Choroid plexus epithelial cell (primary cell): Measurements from ENCODE around the gene SLC38A2.
A peak's percentile ranks its signal among the peaks of the same experiment; 100 is the strongest.

Experiments used
- DNase-seq: peaks from one replicate; pipeline ENCODE4 v3.0.0-alpha.2; 2010; ENCODE audit warnings: low read depth
- H3K4me3 ChIP-seq: 2 replicates; pipeline ENCODE4 v1.5.1; 2011; ENCODE audit warnings: low read depth, mild to moderate bottlenecking, control low read depth, low read length, moderate library complexity
- TF ChIP-seq, protein P1 (sequence below): conservative IDR thresholded peaks from 2 replicates; pipeline ENCODE4 v1.5.1; 2011; ENCODE audit warnings: low read depth, mild to moderate bottlenecking, control low read depth, inconsistent platforms, low read length, moderate library complexity

Gene SLC38A2

DNA sequence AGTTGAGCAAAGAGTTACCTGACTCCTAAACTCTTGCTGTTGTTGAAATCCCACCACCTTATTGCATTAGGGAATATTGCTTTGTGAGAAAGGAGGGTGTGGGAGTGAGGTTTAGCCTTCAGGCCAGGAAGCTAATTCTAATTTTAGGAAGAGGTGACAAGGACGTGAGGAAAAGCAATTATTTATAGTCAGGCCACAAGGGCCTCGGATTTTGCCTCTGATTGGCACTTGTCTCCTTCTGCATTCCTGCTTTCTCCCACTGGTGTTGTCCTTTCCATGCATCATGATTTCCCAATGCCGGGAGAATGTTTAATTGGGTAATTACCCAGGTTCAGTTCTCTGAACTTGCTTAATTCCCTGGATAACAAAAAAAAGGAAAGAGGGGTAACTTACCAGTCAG is 37.9 kb upstream of the SLC38A2 start:
- TF ChIP-seq, protein P1, sequence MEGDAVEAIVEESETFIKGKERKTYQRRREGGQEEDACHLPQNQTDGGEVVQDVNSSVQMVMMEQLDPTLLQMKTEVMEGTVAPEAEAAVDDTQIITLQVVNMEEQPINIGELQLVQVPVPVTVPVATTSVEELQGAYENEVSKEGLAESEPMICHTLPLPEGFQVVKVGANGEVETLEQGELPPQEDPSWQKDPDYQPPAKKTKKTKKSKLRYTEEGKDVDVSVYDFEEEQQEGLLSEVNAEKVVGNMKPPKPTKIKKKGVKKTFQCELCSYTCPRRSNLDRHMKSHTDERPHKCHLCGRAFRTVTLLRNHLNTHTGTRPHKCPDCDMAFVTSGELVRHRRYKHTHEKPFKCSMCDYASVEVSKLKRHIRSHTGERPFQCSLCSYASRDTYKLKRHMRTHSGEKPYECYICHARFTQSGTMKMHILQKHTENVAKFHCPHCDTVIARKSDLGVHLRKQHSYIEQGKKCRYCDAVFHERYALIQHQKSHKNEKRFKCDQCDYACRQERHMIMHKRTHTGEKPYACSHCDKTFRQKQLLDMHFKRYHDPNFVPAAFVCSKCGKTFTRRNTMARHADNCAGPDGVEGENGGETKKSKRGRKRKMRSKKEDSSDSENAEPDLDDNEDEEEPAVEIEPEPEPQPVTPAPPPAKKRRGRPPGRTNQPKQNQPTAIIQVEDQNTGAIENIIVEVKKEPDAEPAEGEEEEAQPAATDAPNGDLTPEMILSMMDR, result no peak

DNA sequence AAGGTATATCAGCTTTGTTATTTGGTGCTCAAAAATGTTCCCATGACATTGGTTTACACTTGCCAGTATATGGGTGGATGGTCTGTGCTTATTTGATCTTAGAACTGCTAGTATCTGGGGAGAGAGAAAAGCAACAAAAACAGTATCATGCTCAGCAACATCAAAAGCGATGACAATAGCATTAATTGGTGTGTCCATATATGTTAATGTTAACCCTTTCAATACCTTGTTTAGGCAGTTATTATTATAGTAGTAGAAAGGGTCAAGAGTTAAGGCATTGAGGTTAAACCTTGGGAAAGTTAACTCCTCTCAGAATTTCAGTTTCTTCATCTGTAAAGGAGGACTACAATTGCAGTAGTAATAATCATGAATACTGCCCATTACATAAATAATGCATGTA is 37.4 kb upstream of the SLC38A2 start:
- TF ChIP-seq, protein P1, result no peak
- H3K4me3 ChIP-seq, result no peak overlapping the region
- DNase-seq, result no peak

More for the DNA sequence above, 37.9 kb upstream of the SLC38A2 start:
- H3K4me3 ChIP-seq, result no peak overlapping the region
- no peak for DNase-seq

DNA sequence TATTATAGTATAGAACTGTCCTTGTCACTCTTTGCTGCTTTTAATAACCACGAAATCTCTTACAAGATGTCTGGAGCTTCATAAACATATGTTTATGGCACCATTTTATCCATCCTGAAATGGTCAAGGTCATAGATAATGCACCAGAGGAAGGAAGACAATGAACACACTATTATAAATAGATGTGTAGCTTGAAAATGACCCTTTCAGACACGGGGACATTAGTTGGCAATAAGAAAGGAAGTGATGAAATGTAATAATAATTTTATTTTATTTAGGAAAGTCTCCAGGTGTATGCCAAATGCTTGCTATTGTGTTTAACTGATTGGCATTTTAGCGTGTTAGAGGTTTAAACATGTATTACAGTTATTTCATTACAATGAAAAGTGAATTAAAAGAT is 36.8 kb upstream of the SLC38A2 start:
- TF ChIP-seq, protein P1, result no peak
- H3K4me3 ChIP-seq, result no peak overlapping the region
- no peak for DNase-seq

DNA sequence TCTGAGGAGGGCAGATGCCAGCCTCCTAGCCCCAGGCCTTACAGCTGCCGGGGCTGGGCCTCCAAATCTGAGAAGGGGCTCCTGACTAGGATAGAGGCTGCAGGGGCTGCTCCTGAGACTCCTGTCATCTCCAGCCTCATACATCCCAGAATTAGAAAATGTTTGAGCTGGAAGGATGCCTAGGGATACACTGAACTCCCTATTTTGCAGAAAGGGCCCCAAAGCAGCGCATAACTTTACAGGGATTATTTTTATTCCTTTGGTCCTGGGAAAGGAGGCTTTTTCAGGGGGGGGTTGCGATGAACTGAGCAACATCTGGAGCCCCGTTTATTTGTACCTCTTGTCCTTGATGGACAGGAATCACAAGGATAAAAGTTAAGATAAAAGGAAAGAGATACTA is 35.9 kb upstream of the SLC38A2 start:
- TF ChIP-seq, protein P1, result no peak
- H3K4me3 ChIP-seq, result no peak overlapping the region
- no peak for DNase-seq

DNA sequence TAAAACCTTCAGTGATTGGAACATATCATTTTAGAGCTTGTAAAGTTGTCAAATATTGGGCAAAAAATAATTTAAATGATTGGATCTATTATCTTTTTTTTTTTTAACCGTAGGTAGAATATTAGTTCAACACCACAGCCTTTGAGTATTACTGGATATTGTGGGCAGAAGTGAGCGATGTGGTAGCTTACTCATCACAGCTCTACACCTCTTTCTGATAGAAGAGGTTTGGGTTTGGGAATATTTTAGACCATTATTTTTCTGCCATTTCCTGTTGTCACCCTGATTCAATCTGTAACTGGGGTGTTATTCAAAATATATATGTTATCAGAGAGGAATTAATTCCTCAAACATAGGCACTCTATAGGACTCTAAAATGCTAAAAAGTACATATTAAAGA is 34.8 kb upstream of the SLC38A2 start:
- no peak overlapping the region for H3K4me3 ChIP-seq
- no peak for DNase-seq
- TF ChIP-seq, protein P1, result no peak

DNA sequence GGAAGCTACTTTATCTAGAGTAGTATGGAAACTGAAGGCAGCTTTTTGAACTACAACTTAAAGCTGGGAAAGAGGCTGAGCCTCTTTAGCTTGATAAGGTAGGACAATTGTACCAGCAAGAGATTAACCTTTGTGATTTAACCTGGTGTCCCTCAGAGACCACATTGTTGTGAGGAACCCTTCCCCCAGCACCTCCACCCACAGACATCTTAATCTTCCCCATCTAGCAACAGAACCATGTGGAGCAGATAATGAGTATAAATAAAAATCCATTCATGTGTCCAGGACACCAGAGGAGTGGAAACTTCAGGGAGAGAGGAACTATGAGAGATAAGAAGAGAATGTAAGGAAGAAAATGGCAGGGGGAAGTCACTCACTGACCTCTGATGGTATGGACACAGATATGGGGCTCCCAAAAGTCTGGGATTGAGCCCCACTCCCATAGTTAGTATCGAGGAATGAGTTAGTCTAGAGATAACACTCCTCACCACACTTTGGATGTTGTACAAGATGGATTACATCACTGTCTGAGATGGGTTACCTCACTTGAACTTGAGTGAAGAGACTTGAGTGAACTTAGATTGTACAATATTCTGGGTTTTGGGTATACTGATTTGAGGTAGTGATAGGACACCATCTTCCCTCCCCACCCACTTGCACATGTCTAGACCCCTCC is 33.9 kb upstream of the SLC38A2 start:
- no peak overlapping the region for H3K4me3 ChIP-seq
- TF ChIP-seq, protein P1, result no peak
- DNase-seq, result peak; percentile 41

DNA sequence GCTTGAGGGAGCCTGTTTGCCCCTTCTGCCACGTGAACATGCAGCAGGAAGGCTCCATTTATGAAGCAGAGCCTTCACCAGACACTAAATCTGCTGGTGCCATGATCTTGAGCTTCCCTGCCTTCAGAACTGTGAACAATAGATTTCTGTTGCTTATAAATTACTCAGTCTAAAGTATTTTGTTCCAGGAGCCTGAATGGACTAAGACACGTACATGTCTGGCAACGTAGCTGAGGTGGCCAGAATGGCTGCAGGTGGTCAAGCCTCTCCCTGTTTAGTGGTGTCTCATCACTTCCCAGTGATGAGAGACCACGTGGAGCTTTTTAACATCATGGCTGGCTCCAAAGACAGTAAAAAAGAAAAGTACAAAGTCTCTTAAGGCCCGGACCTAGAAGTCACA is 32.2 kb upstream of the SLC38A2 start:
- H3K4me3 ChIP-seq, result no peak overlapping the region
- TF ChIP-seq, protein P1, result no peak

More for the DNA sequence above, 32.2 kb upstream of the SLC38A2 start:
- DNase-seq, result no peak
